Coronary artery (tissue), 2 donors: ENCODE results near the gene TNFRSF25.
A peak's percentile ranks its signal among the peaks of the same experiment; 100 is the strongest.

ENCODE experiments used
- DNase-seq: peaks from one replicate; pipeline ENCODE4 v3.0.0-alpha.2; 2017; ENCODE audit warnings: low spot score
- H3K27ac ChIP-seq, 2 donors: fragments of 200-600 bp; sonication (generic); one replicate each; pipeline ENCODE4 v1.5.1; 2016 to 2019
- H3K4me3 ChIP-seq: fragments of 200-600 bp; sonication (generic); 2 replicates; pipeline ENCODE4 v1.5.1; 2016; ENCODE audit warnings: mild to moderate bottlenecking, moderate library complexity
- TF ChIP-seq, protein P1 (sequence below): fragments of 200-600 bp; sonication (generic); IDR thresholded peaks from one replicate; pipeline ENCODE4 v1.5.1; 2019; ENCODE audit warnings: antibody characterized with exemption

Gene TNFRSF25

DNA sequence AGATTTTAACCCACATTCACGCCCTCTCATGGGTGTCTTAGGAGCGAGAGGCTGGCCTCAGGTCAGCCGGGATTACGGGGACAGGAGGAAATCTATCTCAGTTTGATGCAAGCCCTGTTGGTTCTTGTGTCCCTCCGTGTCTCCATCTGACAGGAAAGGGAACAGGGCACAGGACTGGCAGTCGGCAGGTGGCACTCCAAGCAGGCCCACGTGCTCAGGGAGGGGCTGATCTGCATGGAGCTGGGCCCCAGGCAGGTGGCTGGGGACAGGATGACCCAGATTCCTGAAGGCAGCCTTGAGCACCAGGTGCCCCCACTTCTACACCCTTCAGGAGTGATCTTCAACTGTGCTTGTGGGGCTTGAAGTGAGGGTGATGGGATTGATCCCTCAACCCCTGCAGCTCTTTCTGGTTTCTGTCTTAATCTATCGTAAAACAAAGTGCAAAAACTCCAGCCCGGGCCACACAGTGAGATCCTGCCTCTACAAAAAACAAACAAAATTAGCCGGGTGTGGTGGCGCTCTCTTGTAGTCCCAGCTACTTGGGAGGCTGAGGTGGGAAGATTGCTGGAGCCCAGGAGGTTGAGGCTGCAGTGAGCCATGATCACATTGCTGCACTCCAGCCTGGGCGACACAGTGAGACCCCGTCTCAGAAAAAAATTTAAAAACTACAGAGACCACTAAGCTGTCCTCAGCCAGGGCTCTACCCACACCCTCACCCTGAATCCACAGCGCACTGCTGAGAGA is 17.2 kb upstream of the TNFRSF25 start:
- TF ChIP-seq, protein P1, sequence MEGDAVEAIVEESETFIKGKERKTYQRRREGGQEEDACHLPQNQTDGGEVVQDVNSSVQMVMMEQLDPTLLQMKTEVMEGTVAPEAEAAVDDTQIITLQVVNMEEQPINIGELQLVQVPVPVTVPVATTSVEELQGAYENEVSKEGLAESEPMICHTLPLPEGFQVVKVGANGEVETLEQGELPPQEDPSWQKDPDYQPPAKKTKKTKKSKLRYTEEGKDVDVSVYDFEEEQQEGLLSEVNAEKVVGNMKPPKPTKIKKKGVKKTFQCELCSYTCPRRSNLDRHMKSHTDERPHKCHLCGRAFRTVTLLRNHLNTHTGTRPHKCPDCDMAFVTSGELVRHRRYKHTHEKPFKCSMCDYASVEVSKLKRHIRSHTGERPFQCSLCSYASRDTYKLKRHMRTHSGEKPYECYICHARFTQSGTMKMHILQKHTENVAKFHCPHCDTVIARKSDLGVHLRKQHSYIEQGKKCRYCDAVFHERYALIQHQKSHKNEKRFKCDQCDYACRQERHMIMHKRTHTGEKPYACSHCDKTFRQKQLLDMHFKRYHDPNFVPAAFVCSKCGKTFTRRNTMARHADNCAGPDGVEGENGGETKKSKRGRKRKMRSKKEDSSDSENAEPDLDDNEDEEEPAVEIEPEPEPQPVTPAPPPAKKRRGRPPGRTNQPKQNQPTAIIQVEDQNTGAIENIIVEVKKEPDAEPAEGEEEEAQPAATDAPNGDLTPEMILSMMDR = no peak
- DNase-seq = no peak

DNA sequence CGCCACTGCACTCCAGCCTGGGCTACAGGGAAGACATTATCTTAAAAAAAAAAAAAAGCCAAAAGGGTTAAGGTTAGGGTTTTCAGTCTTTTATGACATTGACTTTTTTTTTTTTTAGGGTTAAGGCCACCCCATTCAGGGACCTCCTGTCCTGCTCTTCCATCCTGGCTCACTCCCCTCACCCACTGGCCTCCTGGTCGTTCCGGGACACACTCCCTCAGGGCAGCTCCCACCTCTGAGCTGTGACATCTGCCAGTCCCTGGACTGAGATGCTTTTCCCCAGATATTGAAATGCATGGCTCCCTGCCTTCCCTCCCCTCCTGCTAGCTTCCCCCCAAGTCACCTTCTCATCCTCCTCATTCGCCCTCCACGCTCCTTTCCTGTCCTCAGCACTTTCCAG is 15.8 kb upstream of the TNFRSF25 start:
- H3K4me3 ChIP-seq = no peak overlapping the region
- H3K27ac ChIP-seq = no peak overlapping the region
- no peak for DNase-seq
- TF ChIP-seq, protein P1 = no peak

More for the DNA sequence above, 17.2 kb upstream of the TNFRSF25 start:
- no peak overlapping the region for H3K27ac ChIP-seq
- H3K4me3 ChIP-seq = no peak overlapping the region

DNA sequence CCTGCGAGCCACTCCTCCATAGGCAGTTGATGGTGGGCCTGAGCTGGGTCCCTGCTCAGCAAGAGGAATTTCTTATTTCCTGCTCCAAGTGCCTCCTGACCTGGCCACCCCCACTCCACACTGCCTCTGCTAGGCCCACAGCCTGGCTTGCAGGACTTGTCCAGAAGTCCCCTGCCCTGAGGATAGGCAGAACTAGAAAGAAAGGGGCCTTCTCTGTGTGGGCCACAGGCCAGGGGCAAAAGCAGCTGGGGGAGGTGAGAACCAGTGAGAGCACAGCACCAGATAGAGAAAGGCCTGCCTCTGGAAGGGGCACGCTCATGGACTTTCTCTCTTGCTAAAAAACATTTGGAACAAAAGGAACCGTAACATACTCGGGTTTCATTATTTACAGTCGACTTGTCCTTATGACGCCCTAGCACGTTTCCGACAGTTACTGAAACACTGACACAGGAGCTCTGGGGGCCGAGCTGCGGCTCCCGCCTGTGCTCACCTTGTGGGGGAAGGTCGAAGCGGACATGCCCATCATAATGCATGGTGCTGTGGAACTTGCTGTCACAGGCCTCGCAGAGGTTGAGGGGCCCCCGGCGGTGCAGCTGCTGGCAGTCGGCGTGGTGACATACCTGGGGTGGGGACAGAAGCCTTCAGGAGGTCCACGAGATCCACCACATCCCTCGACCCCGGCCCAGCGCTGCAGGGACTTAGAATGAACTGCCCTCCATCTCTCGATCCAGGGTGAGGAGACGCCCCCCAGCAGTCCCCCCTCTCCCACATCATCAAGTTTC is 11.3 kb upstream of the TNFRSF25 start:
- TF ChIP-seq, protein P1 = no peak
- H3K4me3 ChIP-seq = no peak overlapping the region
- no peak for DNase-seq
- no peak overlapping the region for H3K27ac ChIP-seq

DNA sequence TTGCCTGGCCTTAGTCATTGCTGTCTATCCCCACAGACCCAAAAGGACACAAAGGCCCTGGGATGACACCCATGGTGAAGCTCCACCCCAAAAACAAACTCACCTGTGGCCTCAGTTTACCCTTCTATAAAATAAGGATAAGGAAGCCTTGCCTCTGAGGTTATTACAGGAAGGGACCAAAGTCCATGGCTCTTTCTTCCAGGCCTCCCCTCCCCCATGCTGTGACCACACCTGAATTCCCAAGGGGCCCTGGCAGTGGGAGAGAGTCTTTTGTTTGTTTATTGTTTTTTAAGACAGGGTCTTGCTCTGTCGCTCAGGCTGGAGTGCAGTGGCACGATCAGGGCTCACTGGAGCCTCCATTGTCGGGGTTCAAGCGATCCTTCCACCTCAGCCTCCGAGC is 10.5 kb upstream of the TNFRSF25 start:
- Histone ChIP-seq H3K27ac (no peak overlapping the region), H3K4me3 (no peak overlapping the region)
- DNase-seq = no peak
- TF ChIP-seq, protein P1 = no peak

DNA sequence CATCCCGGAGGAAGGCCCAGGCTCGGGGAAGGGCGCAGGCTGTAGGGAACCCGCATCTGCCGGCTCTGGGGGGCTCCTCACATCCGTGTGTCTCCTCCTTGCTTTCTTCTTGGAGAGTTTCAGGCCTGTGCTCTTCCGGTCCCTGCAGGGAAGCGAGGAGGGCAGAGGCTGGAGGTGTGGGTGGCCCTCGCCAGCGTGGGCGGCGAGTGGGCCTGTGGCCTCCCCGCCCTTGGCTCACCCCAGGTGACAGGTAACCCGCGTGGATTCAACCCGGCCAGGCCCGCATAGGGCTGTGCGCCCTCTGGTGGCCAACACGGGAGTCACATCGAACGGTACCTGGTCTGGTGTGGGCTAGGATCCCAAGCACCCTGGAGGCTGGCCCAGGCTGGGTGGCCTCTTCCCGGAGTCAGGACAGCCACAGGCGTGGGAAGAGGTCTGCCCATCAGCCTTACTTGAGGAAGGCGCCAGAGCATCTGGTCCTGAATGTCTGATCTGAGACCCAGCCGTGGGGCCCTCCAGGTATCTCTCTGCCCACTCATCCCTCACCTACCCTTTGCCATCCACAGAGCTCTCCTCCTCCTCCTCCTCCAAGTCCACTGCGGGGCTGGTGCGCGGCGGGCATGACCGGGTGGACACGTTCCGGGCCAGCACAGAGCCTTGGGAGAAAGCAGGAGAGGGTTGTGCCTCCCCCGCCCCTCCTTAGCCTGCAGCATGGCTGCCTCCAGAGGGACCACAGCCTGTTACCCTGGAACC is 9.6 kb upstream of the TNFRSF25 start:
- TF ChIP-seq, protein P1 = peak; percentile 82
- no peak overlapping the region for H3K4me3 ChIP-seq
- no peak overlapping the region for H3K27ac ChIP-seq
- DNase-seq = no peak

DNA sequence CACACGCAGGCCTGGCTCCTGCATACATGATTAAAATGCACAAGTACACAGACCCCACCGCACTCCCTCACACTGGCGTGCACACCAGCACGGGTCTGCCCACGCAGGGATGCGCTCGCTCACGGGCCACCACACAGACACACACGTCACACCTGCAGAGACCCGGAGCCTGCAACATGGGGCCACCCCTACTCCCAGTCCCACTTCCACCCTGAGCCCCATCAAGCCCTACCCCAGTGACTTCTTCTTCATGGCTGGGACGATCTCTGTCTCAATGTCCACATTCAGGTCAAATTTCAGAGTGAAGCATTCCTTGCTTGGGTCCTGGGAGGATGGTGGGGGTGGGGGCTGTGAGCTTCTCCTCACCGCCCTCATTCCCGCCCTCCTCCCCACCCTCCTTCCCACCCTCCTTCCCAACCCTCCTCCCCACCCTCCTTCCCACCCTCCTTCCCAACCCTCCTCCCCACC is 8.9 kb upstream of the TNFRSF25 start:
- Histone ChIP-seq H3K27ac (no peak overlapping the region), H3K4me3 (no peak overlapping the region)
- TF ChIP-seq, protein P1 = no peak
- DNase-seq = no peak
